NCI-H526 (cell line): ENCODE measurements around the gene NLRP12.
"Not testable (repeated sequence)": the region's sequence is repeated elsewhere in the genome, so short reads cannot be mapped to it uniquely, and the experiment has no call there.

Source experiments
- DNase-seq, 2 experiments: peaks; one replicate each; lab custom pipeline; 2025; lab: John Stamatoyannopoulos, UW

Gene NLRP12

GRCh38 chr19:53824134-53824611 is at the start of gene NLRP12:
NLRP12 (minus strand) TSS chr19:53824314; CDS start chr19:53824174, 140 bp downstream.
- DNase-seq: no peak

GRCh38 chr19:53872762-53873161 is 48.6 kb upstream of the NLRP12 start:
- DNase-seq: no peak

GRCh38 chr19:53871454-53871853 is 47.3 kb upstream of the NLRP12 start:
- no peak for DNase-seq

- DNase-seq: peak in 1 of 2 experiments; percentile 50
Measured at GRCh38 chr19:53870485-53870844, 46.4 kb upstream of the NLRP12 start.

- DNase-seq: not testable (repeated sequence)
Measured at GRCh38 chr19:53869805-53870484, 45.8 kb upstream of the NLRP12 start.

GRCh38 chr19:53868892-53869804 is 45.0 kb upstream of the NLRP12 start:
- peak; percentile 87 to 97 for DNase-seq

GRCh38 chr19:53868091-53868891 is 44.2 kb upstream of the NLRP12 start:
- DNase-seq: peak in 1 of 2 experiments; percentile 62

- peak; percentile 96 to 99 for DNase-seq
Measured at GRCh38 chr19:53867225-53868090, 43.3 kb upstream of the NLRP12 start, which contains the start of gene MYADM. MYADM (plus strand) TSS chr19:53867883; CDS start chr19:53873530, 5,647 bp downstream.

- DNase-seq: no peak
Measured at GRCh38 chr19:53866865-53867224, 42.7 kb upstream of the NLRP12 start.

GRCh38 chr19:53865918-53866864 is 42.1 kb upstream of the NLRP12 start:
- DNase-seq: peak in 1 of 2 experiments; percentile 79

GRCh38 chr19:53865523-53865917 is 41.4 kb upstream of the NLRP12 start:
- no peak for DNase-seq

GRCh38 chr19:53864308-53864836 is 40.3 kb upstream of the NLRP12 start:
- peak; percentile 70 to 79 for DNase-seq

GRCh38 chr19:53853707-53854106 is 29.6 kb upstream of the NLRP12 start:
- no peak for DNase-seq

- no peak for DNase-seq
Measured at GRCh38 chr19:53849237-53849676, 25.1 kb upstream of the NLRP12 start.

- DNase-seq: no peak
Measured at GRCh38 chr19:53847555-53847954, 23.4 kb upstream of the NLRP12 start.

GRCh38 chr19:53844849-53845246 is 20.7 kb upstream of the NLRP12 start:
- no peak for DNase-seq

- not testable (repeated sequence) for DNase-seq
Measured at GRCh38 chr19:53840914-53841313, 16.8 kb upstream of the NLRP12 start.

- DNase-seq: not testable (repeated sequence)
Measured at GRCh38 chr19:53840241-53840640, 16.1 kb upstream of the NLRP12 start.

GRCh38 chr19:53838446-53838845 is 14.3 kb upstream of the NLRP12 start:
- not testable (repeated sequence) for DNase-seq
